Smooth muscle cell of the brain vasculature (primary cell): ENCODE measurements around the gene HAO2.

Experiments used
- DNase-seq: peaks from one replicate; pipeline ENCODE4 v3.0.0-alpha.2; 2012; ENCODE audit warnings: low read depth, low spot score

HAO2 gene

GRCh38 chr1:119380304-119380703 lies 11.7 kb downstream of the HAO2 start:
- DNase-seq, result no peak

- no peak for DNase-seq
Measured at GRCh38 chr1:119380983-119381662, 12.5 kb downstream of the HAO2 start.

- DNase-seq, result no peak
Measured at GRCh38 chr1:119384591-119384990, 16.0 kb downstream of the HAO2 start.

GRCh38 chr1:119385650-119386049 lies 17.1 kb downstream of the HAO2 start:
- no peak for DNase-seq

- DNase-seq, result no peak
Measured at GRCh38 chr1:119387858-119388257, 19.3 kb downstream of the HAO2 start.

- DNase-seq, result no peak
Measured at GRCh38 chr1:119388450-119388849, 19.9 kb downstream of the HAO2 start.

- DNase-seq, result no peak
Measured at GRCh38 chr1:119390526-119390925, 21.9 kb downstream of the HAO2 start.

GRCh38 chr1:119391749-119392148 lies 23.2 kb downstream of the HAO2 start:
- no peak for DNase-seq

- no peak for DNase-seq
Measured at GRCh38 chr1:119394085-119394484, 25.5 kb downstream of the HAO2 start.

GRCh38 chr1:119396982-119397381 lies 28.4 kb downstream of the HAO2 start:
- DNase-seq, result no peak

GRCh38 chr1:119397986-119398385 lies 29.4 kb downstream of the HAO2 start:
- no peak for DNase-seq

- no peak for DNase-seq
Measured at GRCh38 chr1:119404736-119405135, 36.2 kb downstream of the HAO2 start.

GRCh38 chr1:119409731-119410130 lies 41.1 kb downstream of the HAO2 start:
- no peak for DNase-seq

GRCh38 chr1:119410961-119411360 lies 42.4 kb downstream of the HAO2 start:
- no peak for DNase-seq

GRCh38 chr1:119414950-119415349 lies 46.4 kb downstream of the HAO2 start, which contains the start of gene HSD3B2:
HSD3B2 (plus strand) TSS chr1:119415150; CDS start chr1:119415420, 270 bp downstream.
- DNase-seq, result no peak

GRCh38 chr1:119416006-119416640 lies 47.5 kb downstream of the HAO2 start:
- DNase-seq, result no peak

- DNase-seq, result no peak
Measured at GRCh38 chr1:119419109-119419508, 50.5 kb downstream of the HAO2 start.

GRCh38 chr1:119420638-119421037 lies 52.1 kb downstream of the HAO2 start:
- no peak for DNase-seq

- no peak for DNase-seq
Measured at GRCh38 chr1:119422631-119423030, 54.0 kb downstream of the HAO2 start.

GRCh38 chr1:119428991-119429390 lies 60.4 kb downstream of the HAO2 start:
- no peak for DNase-seq

- DNase-seq, result no peak
Measured at GRCh38 chr1:119429687-119430086, 61.1 kb downstream of the HAO2 start.

- no peak for DNase-seq
Measured at GRCh38 chr1:119430486-119430885, 61.9 kb downstream of the HAO2 start.

GRCh38 chr1:119431836-119432235 lies 63.3 kb downstream of the HAO2 start:
- DNase-seq, result no peak
